GM19372 (cell line): ENCODE data around the gene PRKCB.

Source experiments
- ATAC-seq: cut with Tn5 transposase; IDR thresholded peaks from one replicate; pipeline ENCODE4 v1.9.1; 2021; ENCODE audit warnings: mild to moderate bottlenecking, low read depth, moderate library complexity; ENCODE audit not compliant: unreplicated experiment

The PRKCB gene

DNA sequence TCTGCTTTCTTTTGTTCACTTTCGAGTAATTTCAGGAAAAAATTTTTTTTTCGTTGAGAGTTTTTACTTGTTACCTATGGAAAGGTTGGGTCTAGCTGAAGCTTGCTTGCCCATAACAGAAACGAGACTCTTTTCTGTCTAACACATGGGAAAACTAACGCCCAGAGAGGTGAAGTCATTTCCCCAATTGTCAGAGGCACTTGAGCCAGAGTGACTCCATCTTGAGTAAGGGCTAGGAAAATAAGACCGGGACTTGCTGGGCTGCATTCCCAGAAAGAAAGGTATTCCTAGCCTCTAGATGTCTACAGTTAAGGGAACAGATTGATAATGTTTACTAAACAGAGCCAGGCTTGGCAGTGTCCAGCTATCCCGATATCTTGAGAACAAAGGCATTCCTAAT is 26.8 kb downstream of the PRKCB start:
- ATAC-seq = no peak

DNA sequence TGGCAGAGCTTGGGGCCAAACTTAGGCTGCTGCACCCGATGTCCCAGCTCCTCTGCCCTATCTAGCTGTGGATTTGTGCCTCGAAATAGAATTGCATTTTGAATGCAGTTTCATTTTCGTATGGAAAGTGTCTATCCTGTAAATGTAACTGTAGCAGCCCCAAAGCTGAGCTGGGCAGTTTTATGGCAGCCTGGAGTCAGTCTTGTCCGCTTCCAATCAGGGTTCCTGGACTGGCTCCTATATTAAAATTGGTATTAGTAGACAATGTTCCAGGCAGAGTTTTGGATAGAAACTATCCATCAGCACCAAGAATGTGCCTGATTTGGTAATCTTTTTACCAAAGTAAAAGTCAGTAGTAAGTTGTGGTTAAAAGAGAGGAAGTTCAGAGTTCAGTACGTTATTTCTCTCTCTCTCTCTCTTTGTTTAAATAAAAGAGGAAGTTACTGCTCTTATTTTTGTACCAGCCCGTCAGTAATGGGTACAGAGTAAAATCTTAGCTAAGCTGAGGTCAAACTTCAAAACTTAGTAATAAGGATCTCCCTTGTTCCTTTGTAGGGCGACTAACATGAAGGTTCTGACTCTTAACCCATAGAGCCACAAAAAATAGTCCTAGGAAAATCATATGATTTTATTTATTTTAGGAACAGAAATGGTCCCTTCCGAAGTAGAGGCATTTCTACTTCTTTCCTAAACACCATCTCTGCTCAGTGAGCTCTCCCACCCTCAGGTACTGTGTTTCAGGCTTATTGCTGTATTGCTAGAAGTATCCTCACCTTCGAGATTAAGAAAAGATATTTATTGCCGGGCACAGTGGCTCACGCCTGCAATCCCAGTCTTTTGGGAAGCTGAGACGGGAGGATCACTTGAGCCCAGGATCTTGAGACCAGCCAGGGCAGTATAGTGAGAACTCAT is 28.0 kb downstream of the PRKCB start:
- peak; percentile 70 for ATAC-seq

DNA sequence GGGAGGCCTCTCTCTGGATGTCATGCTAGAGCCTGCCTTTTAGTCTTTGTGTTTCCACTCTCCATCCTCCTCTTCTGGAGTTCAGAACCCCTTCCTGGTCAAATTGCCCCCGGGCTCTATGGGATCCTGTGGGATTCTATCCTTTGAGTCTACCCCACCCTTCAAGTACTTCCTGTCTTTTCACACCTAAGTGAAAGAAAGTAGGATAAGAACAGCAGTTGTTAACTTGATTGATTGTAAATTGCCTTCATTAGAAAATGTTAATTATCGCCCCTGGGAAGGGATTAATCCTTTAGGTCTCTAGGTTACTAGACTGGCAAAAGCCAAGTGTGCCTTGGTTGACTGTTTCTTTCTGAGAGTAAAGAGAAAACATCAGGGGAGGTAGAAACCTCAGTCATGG is 30.1 kb downstream of the PRKCB start:
- no peak for ATAC-seq

DNA sequence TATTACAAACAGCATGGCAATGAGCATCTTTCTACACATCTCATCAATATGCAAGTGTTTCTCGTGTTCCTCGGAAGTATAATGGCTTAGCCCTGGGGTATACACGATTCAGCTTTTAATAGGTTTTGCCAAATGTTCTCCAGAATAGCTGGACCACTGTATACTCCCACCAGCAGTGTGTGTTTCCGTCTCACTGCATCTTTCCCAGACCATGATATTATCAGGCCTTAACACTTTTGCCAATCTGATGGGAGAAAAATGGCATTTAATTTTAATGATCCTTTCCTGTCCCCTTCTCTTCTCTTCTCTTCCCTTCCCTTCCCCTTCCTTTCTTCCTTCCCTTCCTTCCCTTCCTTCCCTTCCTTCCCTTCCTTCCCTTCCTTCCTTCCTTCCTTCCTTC is 30.8 kb downstream of the PRKCB start:
- ATAC-seq = no peak

DNA sequence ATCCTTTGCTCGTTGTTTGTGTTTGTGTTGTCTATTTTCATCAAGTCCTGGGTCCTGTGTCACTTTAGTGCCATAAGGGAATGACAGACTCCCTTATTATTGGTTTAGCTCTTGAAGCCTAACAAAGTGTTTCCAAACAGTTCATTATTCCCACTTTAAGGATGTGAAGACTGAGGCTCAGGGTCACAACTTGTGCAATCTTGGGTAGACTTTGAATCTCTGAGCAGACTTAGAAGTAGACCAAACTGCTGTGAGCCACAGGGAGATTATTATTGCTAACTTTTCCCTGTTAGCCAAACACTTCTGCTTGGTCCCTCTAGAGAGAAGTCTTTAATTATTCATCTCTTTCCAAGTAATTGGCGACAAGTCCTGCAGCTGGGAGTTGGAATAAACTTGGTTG is 31.8 kb downstream of the PRKCB start:
- no peak for ATAC-seq

DNA sequence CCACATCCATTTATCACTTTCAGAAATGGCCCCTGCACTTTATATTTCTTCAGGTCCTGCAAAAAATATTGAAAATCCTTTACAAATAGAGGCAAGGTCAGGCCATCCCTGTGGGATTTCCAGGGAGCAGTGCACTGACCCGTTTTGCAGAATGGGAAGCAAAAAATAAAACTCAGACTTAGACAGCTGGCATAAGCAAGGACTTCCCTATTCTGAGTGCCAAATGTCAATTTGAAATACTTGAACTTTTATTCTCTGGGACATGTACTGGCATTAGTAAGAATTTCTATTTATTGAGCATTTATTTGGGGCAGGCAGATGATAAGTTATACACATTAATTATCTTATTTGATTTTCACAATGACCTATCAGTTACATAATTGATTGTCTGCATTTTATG is 32.4 kb downstream of the PRKCB start:
- ATAC-seq = no peak

DNA sequence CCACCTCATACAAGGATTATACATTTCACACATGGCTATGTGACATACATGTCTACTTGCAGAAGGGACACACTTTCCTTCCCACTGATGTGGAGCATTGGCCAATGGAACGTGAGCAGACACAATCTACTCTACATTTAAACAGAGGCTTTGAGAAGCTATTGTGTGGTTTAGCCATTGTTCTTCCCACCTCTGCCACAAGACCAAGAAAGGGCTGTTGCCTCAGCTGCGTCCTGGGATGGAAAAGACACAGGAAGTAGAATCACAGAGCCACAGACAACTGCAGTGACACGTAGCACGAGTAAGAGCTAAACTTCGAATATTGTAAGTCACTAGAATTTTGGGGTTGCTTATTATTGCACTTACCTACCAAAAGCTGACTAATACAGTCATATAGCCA is 33.3 kb downstream of the PRKCB start:
- ATAC-seq = no peak

DNA sequence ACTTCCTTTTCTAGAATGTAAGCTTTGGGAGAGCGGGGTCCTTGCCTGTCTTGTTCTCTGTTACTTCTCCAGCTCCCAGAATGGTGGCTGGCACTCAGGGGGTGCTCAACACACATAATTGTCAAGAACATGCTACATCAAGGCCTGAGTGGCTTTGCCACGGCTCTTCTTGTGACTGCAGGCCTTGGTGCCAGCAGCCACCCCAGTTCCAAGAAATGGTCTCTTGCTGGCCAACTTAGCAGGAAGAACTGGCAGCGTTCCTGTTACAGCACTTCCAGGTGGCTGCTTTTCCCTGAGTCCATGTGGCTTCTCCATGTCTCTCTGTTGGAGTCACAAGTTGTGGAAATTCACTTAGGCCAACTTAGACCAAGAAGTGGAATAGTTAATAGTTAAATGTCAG is 36.1 kb downstream of the PRKCB start:
- ATAC-seq = no peak

DNA sequence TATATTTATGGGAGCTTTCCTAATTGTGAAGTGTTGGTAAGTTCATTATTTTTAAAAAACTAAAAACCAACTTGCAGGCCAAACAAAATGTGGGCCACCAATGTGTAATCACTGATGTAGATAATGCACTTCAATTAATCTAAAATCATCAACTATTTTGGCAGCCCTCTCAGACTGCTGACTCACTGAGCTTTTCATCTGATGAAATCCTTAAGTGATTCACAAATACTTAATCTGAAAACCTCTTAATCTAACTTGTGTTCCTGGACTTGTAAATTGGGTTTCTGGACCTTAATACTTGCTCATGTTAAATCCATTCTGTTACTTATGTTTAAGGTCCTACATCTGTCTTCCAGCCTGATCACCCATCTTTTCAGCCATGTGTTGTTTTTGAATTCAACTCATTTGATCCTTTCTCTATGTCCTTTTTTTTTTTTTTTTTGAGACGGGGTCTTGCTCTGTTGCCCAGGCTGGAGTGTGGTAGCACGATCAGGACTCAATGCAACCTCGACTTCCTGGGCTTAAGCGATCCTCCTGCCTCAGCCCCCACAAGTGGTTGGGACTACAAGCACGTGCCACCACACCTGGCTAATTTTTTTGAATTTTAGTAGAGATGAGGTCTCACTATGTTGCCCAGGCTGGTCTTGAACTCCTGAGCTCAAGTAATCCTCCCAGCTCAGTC is 39.0 kb downstream of the PRKCB start:
- no peak for ATAC-seq

DNA sequence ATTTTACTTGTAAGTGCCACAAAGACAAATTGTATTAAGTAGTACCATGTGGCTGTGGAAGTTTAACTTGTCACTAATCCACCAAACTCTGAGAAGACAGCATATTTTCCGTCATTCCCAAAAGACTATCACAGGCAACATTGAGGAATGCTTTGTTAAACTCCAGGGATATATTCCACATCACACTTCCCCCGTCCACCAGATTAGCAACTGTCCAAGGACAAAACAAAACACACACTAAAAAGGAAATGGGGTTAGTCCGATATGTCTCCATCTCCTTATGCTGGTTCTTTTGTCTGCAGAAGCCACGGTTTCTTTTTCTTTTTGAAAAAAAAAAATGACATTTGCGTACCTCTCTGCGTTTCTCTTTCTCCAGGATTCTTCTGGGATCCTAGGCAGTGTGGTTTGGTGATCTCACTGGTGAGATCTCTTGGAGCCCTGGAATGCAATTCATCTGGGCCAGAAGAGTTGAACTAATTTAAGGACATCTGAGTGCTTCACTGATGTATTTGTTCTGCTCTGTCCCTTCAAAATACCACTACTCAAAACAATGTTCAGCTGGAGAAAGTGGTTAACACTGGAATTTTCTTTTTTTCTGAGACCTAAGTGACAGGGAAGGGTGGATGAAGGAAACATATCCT is 40.6 kb downstream of the PRKCB start:
- no peak for ATAC-seq

DNA sequence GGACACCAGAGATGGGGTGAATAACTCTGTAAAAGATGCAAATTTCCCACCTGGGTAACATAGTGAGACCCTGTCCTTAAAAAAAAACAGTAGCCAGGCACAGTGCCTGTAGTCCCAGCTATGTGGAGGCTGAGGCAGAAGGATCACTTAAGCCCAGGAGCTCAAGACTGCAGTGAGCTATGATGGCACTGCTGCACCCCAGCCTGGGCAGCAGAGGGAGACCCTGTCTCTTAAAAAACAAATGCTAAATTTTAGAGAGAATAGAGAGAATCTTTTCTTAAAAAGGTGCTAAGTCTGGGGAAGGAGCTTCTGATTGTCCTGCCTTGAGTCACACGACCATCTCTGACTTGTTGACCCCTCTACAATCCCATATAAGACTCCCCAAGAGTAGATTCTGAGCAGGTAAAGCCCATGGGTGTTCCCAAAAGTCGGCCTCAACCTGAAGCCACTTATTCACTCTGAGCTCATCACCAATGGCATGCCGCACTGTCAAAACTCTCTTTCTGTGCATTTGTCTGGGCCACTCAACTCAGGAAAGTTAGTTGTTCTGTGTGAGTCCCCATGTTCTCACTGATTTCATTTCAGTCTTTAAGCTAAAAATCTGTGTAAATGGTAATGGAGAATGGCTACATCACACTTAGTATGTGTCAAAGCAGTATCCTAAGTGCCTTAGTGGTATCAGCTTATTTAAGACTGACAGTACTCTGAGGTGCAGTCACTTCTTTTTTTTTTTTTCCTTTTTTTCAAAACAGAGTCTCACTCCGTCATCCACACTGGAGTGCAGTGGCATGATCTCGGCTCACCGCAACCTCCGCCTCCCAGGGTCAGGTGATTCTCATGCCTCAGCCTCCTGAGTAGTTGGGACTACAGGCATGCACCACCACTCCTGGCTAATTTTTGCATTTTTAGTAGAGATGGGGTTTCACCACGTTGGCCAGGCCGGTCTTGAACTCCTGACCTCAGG is 41.6 kb downstream of the PRKCB start:
- ATAC-seq = no peak

DNA sequence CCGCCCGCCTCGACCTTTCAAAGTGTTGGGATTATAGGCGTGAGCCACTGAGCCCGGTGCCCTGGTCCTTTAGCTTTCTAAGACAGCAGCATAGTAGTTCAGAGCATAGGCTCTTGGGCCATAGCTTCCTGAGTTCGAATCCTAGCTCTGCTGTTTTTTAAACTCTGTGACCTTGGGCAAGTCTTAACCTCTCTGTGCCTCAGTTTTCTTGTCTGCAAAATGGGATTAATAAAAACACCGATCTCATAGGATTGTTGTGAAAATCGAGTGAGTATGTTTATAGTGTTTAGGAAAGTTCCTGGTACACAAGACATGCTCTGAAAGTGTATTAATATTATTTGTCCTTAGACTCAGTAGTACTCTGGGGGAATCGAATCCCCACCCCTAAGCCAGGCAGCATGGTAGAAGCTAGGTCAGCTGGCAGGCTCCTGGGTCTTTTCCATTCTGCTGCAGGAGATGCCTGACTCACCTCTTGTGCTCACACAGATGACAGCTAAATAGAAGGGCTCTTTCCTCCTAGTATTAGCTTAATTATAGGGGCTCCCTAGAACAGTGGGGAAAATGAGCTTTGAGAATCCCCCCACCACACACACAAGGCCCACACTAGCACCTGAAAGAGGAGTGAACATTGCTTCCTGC is 44.1 kb downstream of the PRKCB start:
- no peak for ATAC-seq

DNA sequence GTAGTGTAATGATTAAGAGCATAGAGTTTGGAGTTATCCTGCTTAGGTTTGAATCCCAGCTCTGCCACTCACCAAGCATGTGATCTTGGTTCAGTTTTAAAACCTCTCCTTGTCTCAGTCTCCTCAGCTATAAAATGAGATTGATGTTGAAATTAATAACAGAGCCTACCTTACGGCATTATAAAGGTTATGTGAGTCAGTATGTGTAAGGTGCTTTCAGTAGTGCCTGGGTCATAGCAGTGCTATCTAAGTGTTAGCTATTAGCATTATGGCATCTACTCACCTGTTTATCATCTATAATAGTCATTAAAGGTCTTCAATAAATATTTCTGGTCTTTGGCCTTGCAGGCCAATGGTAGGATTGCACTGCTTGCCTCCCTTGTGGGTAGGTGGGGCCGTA is 53.4 kb downstream of the PRKCB start:
- no peak for ATAC-seq

DNA sequence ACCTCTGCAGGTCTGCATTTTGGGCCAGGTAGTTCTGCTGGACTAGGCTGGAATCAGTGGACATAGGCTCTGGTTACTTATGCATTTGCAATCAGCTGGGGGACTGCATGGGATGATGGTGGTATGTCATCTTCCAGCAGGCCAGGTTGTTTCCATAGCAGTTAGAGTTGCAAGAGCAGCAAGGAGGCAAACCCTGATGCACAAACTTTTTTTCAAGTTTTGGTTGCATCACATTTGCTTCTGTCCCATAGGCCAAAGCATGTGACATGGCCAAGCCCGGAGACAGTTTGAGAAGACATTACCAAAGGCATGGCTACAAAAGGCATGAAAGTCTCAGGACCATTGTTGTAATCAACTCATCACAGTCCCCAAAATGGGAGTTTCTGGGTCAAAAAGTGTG is 58.2 kb downstream of the PRKCB start:
- no peak for ATAC-seq

DNA sequence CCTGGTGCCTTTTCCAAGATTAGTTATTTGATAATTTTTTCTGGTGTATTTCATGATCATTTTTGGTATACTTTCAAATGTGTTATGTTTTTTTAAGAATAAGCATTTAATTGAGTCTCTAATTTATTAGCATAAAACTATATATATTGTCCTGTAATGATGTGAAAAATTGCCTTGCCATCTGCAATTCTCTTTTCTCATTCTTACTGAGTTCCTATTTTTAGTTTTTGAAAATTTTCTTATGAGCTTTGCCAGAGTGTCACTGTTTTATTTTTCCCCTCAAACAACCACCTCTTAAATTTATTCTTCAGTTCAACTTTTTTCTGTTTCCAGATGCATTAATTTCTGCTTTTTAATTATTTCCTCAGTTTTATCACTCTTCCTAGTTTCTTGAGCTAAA is 59.3 kb downstream of the PRKCB start:
- no peak for ATAC-seq

DNA sequence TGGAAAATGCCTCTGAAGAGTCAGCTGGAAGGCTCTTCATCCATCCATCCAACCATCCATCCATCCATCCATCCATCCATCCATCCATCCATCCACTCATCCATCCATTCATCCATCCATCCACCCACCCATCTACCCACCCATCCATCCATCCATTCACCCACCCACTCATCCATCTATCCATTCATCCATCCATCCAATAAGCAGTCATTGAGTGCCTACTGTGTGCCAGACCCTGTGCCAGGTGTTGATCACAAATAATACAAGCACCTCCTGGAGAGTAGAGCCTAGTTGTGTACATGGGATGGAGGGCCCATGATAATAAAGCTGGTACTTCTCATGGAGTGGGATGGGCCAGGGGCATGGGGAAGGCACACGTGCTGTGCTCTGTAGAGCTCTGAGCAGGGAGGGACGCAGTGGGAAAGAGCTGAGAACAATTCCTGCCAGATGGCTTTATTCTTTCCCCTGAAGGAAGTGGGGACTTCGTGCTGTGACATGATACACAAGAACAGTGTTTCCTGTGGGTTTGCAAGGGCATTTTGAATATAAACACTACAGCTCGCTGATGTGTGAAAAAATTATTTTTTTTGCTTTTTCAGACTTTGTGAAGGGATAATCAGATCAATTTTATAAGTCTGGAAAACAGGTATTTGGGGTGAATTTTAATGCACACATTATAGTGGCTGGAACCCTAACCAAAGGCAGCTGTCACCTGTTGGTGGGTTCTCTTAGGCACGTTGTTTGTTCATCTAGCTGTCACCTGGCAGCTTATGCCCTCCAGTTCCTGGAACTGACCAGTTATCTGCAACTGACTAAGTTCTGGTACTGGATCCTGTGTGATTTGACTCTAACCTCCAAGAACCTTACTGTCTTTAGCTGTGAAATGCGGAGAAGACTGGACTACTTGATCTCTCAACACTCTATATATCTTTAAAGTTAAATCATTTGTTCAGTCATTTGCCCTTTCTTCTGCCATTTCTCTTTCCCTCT is 61.3 kb downstream of the PRKCB start:
- ATAC-seq = no peak

DNA sequence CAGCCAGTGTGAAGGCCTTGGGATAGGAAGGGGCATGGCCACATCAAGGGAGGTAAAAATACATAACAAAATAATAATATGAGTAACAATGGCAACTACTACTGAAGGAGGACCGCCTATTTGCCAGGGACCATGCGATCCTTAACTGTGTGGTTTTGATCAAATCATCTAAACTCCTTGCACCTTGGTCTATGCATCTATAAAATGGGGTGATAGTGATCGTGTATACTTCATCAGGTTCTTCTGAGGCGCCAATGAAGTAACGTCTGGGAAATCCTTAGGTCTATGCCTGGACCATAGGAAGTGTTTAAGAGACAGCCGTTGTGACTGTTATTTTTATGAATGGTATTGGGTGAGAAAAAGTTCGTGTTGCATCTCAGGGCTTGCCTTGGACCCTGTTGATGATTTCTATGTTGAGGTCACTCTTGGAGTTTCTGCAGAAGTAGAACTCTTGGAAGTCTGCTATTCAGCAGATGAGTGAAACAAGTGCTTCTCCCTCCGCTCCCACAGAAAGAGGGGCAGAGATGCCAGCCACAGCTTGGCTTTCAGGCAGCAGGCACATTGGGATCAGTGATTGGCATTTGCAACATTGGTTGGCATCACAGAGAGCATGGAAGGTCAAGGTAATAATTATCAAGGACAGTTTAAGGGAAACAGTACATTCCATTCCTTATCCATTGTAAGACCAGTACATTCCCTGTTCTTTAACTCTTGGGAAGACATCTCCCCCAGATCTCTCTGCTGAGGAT is 63.1 kb downstream of the PRKCB start:
- no peak for ATAC-seq

DNA sequence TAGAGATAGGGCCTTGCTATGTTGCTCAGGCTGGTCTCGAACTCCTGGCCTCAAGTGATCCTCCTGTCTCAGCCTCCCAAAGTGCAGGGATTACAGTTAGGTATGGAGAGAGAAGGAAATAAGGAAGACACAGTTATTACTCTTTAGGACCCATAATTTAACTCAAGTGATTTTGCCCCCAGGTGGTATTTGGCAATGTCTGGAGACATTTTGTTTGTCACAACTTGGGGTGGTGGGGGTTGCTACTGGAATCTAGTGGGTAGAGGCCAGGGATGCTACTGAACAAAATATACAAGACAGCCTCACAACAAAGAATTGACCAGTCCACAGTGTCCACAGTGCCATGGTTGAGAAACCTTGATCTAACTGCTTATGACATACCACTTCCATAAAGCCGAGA is 64.1 kb downstream of the PRKCB start:
- no peak for ATAC-seq
